NCI-H1092 (cell line): ENCODE data around the gene CLCN2.
"Not testable (repeated sequence)": the region's sequence is repeated elsewhere in the genome, so short reads cannot be mapped to it uniquely, and the experiment has no call there.

Source experiments
- DNase-seq: peaks from one replicate; lab custom pipeline; 2025; lab: John Stamatoyannopoulos, UW

Gene CLCN2

DNA sequence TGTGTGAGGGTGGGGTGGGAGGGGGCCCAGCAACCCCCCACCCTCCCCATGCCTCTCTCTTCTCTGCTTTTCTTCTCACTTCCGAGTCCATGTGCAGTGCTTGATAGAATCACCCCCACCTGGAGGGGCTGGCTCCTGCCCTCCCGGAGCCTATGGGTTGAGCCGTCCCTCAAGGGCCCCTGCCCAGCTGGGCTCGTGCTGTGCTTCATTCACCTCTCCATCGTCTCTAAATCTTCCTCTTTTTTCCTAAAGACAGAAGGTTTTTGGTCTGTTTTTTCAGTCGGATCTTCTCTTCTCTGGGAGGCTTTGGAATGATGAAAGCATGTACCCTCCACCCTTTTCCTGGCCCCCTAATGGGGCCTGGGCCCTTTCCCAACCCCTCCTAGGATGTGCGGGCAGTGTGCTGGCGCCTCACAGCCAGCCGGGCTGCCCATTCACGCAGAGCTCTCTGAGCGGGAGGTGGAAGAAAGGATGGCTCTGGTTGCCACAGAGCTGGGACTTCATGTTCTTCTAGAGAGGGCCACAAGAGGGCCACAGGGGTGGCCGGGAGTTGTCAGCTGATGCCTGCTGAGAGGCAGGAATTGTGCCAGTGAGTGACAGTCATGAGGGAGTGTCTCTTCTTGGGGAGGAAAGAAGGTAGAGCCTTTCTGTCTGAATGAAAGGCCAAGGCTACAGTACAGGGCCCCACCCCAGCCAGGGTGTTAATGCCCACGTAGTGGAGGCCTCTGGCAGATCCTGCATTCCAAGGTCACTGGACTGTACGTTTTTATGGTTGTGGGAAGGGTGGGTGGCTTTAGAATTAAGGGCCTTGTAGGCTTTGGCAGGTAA lies 15.9 kb downstream of the CLCN2 start:
- DNase-seq: no peak

DNA sequence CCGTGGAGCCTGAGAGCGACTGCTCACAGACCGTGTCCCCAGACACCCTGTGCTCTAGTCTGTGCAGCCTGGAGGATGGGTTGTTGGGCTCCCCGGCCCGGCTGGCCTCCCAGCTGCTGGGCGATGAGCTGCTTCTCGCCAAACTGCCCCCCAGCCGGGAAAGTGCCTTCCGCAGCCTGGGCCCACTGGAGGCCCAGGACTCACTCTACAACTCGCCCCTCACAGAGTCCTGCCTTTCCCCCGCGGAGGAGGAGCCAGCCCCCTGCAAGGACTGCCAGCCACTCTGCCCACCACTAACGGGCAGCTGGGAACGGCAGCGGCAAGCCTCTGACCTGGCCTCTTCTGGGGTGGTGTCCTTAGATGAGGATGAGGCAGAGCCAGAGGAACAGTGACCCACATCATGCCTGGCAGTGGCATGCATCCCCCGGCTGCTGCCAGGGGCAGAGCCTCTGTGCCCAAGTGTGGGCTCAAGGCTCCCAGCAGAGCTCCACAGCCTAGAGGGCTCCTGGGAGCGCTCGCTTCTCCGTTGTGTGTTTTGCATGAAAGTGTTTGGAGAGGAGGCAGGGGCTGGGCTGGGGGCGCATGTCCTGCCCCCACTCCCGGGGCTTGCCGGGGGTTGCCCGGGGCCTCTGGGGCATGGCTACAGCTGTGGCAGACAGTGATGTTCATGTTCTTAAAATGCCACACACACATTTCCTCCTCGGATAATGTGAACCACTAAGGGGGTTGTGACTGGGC lies 16.7 kb downstream of the CLCN2 start:
- no peak for DNase-seq

DNA sequence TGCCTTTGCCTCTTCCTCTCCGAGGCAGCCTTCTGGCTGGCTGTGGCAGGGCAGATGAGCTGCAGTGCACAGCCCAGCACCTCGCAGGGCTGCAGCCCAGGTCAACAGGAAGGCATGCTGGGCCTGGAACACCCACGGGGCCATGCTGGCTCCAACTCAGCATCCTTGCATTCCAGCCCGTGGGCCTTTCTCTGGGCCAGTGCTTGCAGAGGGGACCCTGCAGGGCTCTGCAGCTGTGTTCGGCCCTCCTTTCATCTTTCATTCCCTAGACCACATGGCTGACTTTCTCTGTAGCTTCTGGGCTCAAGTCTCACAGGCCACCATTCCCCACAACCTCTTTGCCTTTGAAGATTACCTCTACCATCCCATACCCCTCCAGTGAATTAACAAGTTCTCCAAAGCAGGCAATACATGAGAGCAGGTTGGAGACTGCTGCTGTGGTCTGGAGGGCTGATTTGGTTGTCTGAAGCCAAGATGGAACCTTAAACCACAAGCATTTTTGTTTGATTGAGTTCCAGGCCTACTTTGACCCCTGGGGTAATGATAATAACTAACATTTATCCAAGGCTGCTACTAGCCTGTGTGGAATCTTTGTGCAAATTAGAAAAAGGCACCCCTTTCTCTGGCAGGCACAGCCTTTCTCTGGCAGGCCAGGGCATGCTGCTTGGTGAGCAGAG lies 18.1 kb downstream of the CLCN2 start:
- no peak for DNase-seq

DNA sequence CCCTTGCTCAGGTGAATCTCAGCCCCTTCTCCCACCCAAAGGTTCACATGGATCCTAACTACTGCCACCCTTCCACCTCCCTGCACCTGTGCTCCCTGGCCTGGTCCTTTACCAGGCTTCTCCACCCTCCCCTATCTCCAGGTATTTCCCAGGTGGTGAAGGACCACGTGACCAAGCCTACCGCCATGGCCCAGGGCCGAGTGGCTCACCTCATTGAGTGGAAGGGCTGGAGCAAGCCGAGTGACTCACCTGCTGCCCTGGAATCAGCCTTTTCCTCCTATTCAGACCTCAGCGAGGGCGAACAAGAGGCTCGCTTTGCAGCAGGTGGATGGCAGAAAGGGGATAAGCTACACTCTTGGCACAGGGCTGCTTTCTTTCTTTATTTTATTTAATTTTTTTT lies 19.5 kb downstream of the CLCN2 start:
- DNase-seq: no peak

DNA sequence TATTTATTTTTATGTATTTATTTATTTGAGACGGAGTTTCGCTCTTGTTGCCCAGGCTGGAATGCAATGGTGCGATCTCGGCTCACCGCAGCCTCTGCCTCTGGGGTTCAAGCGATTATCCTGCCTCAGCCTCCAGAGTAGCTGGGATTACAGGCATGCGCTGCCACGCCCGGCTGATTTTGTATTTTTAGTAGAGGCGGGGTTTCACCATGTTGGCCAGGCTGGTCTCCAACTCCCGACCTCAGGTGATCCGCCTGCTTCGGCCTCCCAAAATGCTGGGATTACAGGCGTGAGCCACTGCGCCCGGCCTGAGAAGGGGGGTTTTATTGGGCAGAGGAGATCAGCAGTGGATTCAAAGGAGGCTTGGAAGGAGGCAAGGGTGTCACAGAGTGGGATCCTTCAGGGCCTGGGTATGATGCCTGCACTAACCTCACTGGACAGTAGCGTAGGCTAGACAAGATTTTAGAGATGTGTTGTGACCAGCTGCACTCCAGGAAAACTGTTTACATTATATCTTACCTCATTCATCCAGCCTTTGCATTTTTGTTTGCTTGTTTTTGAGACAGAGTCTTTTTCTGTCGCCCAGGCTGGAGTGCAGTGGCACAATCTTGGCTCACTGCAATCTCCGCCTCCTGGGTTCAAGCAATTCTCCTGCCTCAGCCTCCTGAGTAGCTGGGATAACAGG lies 21.8 kb downstream of the CLCN2 start:
- not testable (repeated sequence) for DNase-seq

DNA sequence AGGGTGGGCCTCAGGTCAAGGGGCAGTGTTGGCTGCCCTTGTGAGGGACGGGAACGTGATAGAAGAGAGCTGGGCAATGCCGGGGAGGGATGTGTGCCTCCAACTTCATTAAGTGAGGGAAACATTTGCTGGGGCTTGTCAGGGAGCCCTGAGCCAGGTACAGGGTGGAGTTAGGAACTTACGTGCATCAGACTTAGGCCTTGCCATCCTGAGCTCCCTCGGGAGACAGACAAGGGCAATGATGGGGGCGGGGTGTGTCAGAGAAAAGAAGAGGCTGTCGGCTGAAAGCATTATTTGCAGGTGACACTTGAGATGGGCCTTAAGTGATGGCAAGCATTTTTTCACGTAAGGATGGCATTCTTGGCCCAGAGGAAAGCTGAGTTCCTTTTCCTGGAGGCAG lies 22.4 kb downstream of the CLCN2 start:
- DNase-seq: no peak

DNA sequence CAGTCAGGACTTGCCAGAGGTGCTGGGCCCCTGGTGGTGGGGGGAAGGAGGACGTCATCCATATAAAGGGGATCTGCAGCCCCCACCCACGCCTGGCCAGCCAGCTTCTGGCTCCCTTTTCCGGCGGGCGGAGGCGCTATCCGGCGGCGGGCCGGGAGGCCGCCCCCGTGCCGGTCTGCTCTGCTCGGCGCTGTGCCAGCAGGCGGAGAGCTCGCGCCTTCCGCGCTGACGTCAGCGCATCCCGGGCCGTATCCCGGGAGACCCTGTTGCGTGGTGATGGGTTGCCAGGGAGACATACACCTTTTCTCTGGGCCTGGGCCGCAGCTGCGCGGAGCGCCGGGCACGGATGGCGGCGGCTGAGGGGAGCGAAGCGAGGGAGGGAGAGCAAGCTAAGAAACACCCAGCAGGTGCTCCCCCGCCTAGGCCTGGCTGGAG lies 22.9 kb downstream of the CLCN2 start:
- peak; percentile 85 for DNase-seq

DNA sequence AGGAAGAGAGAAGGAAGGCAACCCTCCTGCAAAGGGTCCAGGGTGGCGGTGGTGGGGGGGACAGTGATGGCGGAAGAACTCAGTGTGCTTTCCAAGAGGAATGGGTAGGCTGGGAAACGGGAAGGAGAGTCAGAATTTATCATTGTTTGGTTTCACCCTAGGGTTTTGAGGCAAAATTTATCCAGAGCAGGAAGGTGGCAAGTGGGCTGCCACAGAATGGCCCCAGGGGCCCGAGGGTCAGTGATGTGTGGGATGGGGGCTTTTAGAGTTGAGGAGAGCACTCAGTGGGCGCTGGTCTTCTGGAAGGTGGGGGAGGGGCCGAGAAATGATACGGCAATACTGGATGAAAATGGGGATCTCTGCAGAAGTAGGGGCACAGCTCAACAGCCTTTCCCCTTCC lies 23.4 kb downstream of the CLCN2 start:
- DNase-seq: no peak

DNA sequence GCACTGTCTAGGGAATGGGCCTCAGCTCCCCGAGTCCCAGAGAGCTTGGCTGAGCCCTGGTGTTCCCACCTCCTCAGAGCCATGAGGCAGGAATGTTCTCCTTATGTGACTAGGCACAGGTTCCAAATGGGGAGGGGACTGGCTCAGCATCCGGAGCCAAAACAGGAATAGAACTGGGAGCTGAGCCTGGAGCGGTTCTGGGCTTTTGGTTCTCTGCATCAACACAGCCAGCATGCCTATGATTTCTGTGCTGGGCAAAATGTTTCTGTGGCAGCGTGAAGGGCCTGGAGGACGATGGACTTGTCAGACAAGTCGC lies 24.0 kb downstream of the CLCN2 start, which contains the start of gene FAM131A:
Gene FAM131A, plus strand, starts transcription at position 202 of the 316 bp plus-strand sequence. Its CDS starts 31 bp downstream, at position 233.
- DNase-seq: no peak

DNA sequence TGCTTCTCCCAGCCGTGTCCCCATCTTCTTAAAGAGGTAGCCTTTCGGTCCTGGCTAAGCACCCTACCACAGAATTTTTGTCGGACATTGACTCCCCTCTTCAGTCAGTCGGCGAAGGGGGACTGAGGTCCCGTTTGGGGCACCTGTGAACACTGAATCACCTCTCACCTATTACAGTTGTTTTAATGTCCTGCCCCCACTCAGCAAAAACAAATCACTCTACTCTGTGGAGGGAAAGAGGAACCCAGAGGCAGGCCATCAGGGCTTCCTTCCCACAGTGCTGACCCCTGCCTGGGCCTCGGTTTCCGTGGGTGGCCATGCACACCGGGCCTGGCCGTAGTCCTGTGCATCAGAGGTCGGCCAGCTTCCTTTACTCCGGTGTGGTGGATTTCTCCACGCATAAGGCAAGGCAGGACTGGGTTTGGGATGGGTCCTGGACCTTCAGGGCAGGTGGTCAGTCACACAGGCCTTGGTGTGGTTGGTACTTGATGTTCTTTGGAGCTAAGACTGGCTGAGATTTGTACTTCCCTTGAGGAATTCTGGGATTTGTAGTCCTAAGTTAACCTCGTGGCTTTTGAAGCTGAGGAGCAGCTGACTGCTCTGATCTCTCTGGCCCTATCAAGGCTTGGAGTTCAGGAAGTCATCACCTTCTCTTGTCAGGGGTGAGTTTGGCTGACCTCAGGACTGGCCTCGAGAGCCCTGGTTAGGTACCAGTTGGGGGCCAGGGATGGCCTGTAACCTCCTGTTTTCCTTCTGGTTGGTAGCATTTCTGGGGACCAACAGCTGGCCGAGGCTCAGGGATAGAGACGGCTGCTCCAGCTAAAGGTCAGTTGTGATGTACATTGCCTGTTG lies 24.6 kb downstream of the CLCN2 start:
- no peak for DNase-seq

DNA sequence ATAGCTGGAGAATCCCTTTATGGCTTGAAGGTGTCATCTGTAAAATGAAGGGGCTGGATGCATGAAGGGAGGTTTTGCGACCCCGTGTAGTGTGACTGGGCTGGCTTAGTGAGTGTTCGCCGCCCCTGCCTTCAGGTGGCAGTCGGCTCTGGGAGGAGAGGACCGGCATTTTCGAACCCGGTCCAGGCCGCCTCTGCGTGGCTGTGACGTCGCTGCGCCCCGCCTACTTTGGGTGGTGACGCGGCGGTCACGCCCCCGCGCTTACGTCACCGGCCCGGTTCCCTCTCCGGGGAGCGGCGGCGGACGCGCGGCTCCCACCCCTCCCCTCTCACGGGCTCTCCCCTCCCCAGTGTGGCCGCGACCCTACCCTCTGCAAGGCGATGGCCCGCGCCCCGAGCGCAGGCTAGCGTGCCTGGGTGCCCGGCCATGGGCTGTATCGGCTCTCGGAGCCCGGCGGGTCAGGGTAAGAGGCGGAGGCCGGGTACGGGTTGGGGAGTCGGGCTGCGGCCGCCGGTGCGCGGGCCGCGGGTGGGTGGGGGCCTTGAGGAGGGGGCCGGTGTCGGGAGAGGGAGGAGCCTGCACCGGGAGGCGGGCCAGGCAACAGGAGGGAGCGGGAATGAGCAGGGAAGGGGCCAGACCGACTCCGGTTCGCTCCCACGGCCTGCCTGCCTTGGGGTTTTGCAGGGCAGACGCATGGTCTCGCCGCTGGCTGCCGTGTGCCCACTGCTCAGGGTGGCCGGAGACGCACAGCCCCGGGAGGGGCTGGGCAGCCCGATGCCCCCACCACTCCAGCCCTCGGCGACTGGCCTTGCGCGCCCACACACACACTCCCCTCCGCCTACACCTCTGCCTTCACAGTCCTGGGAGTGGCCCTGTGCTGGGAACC lies 25.5 kb downstream of the CLCN2 start:
- peak; percentile 60 for DNase-seq

DNA sequence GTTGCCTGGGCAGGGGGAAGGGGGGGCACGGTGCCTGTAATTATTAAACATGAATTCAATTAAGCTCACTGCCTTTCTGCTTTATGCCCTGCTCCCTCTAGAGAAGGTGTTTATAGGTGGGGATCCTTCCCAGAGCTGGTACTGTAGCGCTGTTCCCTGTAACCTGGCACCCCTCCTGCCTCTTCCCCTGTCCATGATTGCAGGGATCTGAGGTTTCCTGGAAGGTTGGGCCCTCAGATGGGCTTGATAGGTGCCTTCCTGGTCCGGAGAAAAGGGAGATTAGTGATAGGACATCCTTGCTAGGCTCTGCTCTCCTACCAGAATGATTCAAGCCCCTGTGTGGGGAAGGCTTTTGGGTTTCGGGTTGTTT lies 26.1 kb downstream of the CLCN2 start:
- DNase-seq: no peak

DNA sequence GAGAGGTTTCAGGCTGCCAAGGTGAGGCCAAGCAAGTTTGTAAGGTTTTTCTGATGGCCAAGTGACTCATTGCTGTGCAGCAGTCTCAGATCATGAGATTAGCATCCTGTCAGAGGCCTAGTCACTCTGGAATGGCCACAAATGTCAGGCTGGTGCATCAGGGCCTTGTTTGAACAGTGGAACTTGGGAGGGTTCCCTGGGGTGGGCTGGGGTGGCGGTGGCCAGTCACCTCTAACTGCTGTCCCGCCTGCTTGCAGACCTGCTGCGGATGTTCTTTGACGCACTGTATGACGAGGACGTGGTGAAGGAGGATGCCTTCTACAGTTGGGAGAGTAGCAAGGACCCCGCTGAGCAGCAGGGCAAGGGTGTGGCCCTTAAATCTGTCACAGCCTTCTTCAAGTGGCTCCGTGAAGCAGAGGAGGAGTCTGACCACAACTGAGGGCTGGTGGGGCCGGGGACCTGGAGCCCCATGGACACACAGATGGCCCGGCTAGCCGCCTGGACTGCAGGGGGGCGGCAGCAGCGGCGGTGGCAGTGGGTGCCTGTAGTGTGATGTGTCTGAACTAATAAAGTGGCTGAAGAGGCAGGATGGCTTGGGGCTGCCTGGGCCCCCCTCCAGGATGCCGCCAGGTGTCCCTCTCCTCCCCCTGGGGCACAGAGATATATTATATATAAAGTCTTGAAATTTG lies 26.8 kb downstream of the CLCN2 start:
- no peak for DNase-seq

DNA sequence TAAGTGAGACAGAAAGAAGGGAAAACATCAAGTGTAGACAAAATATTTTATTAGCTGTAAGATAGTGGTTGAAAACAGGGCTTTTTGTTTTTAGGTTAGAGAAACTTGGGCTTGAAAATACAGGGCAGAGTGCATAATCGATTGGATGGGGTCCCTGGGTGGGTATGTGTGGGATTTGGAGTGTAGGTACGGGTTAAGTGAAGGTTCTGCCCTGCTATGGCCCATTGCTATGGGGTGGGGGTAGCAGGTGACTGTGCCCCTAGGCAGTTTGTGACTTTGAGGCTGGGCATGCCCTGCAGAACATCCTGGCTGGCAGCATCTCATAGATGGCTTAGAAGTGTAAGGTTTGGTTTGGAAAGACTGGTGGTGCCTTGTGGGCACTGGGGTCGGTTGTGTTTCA lies 27.7 kb downstream of the CLCN2 start:
- no peak for DNase-seq

DNA sequence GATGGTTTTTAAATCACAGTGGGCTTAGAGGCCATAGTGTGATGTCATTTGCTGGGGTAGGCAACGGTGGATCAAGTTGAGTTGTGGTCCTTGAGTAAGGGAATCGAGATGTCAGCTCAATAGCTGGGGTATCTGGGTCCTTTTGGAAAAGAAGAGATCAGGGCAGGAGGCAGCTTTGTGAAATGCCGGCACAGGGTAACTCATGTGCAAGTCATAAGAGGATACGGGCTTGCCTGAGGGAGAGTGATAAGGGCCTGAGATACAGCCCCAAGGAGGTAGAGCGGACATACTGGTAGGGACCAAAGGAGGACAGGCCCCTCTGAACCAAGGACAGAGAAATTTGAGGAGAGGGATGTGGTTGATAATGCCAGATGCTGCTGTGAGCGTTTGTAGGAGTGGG lies 28.2 kb downstream of the CLCN2 start:
- no peak for DNase-seq

DNA sequence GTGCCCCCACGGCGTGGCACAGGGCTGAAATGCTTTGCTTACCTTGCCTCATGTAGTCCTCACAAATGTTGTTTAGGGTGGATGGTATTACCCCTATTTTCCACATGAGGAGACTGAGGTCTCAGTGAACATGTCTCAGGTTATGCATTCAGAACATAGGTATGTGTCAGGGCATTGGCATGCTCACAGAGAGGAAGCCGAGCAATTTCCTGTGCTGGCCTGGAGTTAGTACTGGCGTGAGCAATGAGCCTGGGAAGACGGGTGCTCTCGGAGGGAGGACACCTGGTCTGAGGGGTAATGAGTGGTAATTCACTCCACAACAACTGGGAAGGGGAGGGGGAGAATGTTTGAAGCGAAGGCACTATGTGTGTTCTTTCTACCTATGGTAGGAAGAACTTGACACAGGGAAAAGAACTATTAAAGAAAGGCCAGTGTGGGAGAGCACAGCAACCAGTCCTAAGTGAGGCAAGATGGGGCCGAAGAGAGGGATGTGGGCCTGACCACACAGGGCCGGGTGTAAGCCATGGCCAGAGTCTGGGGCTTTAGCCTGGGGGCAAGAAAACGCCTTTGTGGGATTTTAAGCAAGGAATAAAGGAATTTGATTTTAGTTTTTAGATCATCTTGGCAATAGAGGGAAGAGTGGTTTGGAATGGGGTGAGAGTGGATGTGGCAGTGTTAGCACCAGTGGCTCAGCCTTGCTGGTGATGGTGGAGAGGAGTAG lies 28.9 kb downstream of the CLCN2 start:
- no peak for DNase-seq

DNA sequence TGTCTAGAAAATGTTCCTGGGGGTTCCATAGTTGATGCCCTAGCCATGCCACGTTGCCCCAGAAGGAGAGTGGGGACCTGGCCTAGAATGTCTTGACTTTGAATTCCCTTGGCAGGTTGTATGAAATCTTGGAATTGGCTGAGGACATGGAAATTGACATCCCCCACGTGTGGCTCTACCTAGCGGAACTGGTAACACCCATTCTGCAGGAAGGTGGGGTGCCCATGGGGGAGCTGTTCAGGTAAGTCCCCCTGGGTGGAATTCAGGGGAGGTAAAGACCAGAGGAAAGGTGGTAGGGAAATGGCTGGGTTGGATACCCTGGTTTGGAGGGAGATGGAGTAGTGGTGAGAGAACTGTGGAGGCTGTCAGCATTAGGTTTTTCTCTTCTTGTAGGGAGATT lies 32.9 kb downstream of the CLCN2 start:
- DNase-seq: no peak

DNA sequence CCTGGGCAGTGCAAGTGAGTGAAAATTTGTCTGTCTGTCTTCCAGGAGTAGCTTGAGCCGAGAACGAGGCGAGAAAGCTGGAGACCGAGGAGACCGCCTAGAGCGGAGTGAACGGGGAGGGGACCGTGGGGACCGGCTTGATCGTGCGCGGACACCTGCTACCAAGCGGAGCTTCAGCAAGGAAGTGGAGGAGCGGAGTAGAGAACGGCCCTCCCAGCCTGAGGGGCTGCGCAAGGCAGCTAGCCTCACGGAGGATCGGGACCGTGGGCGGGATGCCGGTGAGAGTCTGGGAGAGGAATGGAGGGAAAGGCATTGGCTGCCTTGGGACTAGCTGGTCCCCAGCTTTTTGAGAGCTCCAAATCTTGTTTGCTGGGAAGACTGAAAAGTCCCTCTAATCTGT lies 34.2 kb downstream of the CLCN2 start:
- DNase-seq: no peak

DNA sequence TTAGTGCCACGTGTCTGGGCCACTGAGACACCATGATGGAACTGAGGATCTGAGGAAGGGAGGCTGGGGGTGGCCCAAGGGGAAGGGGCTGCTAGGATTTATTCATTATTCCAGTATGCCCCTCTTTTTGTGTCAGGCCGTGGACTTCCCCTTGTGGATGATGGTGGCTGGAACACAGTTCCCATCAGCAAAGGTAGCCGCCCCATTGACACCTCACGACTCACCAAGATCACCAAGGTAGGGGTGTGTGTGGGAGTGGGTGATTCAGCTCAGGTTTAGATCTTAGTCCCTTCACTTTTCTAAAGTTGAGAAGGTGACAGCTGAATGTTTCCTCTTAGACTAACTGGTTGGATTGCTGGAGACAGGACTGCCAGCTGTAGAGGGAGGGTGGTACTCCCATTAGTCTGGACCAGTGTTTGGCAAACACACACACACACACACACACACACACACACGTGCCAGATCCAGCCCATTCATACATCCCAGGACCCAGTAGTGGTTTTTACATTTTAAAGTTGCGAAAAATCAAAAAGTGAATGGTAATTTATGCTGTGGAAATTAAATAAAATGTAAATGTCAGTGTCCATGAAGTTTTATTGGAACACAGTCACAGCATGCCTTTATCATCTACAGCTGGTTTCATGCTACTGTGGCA lies 35.6 kb downstream of the CLCN2 start:
- no peak for DNase-seq
